NCI-H226 (cell line): ENCODE data around the gene RPS26.
"Not testable (repeated sequence)": the region's sequence is repeated elsewhere in the genome, so short reads cannot be mapped to it uniquely, and the experiment has no call there.

Experiments
- DNase-seq: peaks from one replicate; pipeline ENCODE4 v3.0.0-alpha.2; 2015

RPS26 gene

GRCh38 chr12:56041552-56042429 is at the start of gene RPS26:
Gene RPS26 (plus strand): TSS chr12:56041918. CDS start chr12:56042167, 249 bp downstream.
- peak; percentile 100 for DNase-seq

- DNase-seq = no peak
Observed at GRCh38 chr12:55993230-55993853, 48.4 kb upstream of the RPS26 start.

- DNase-seq = no peak
Observed at GRCh38 chr12:55995366-55995765, 46.4 kb upstream of the RPS26 start.

GRCh38 chr12:55996201-55996714 is 45.5 kb upstream of the RPS26 start:
- DNase-seq = peak; percentile 37

- DNase-seq = peak; percentile 100
Observed at GRCh38 chr12:55996715-55997534, 44.8 kb upstream of the RPS26 start, which contains the start of gene SUOX. Gene SUOX (plus strand): TSS chr12:55997276. CDS start chr12:56002222, 4,946 bp downstream.

- no peak for DNase-seq
Observed at GRCh38 chr12:55997535-55997859, 44.2 kb upstream of the RPS26 start.

GRCh38 chr12:55999522-55999921 is 42.2 kb upstream of the RPS26 start:
- DNase-seq = not testable (repeated sequence)

GRCh38 chr12:55999999-56000540 is 41.6 kb upstream of the RPS26 start:
- not testable (repeated sequence) for DNase-seq

- no peak for DNase-seq
Observed at GRCh38 chr12:56001487-56002100, 40.1 kb upstream of the RPS26 start.

- not testable (repeated sequence) for DNase-seq
Observed at GRCh38 chr12:56003376-56003775, 38.3 kb upstream of the RPS26 start.

GRCh38 chr12:56004211-56004610 is 37.5 kb upstream of the RPS26 start:
- no peak for DNase-seq

- DNase-seq = peak; percentile 20
Observed at GRCh38 chr12:56007564-56008559, 33.9 kb upstream of the RPS26 start.

- no peak for DNase-seq
Observed at GRCh38 chr12:56010111-56010570, 31.6 kb upstream of the RPS26 start.

- DNase-seq = no peak
Observed at GRCh38 chr12:56011509-56012090, 30.1 kb upstream of the RPS26 start.

- DNase-seq = no peak
Observed at GRCh38 chr12:56013482-56013881, 28.2 kb upstream of the RPS26 start.

- DNase-seq = no peak
Observed at GRCh38 chr12:56014205-56014604, 27.5 kb upstream of the RPS26 start.

GRCh38 chr12:56017181-56017580 is 24.5 kb upstream of the RPS26 start:
- no peak for DNase-seq

GRCh38 chr12:56018356-56018755 is 23.4 kb upstream of the RPS26 start:
- no peak for DNase-seq

GRCh38 chr12:56020423-56021184 is 21.1 kb upstream of the RPS26 start, which contains the start of gene IKZF4:
Gene IKZF4 (plus strand): TSS chr12:56021043. CDS start chr12:56021494, 451 bp downstream.
- no peak for DNase-seq
